Transverse colon (tissue), 4 donors: ENCODE data around the gene ATF6.

Experiments
- EP300 ChIP-seq: sonication (generic); formaldehyde crosslinking; IDR thresholded peaks from one replicate; pipeline ENCODE4 v1.6.1; 2017; ENCODE audit warnings: antibody characterized with exemption, low read depth
- POLR2A ChIP-seq: fragments of 450-650 bp; IDR thresholded peaks from one replicate; pipeline ENCODE4 v1.6.1; 2016; ENCODE audit warnings: antibody characterized with exemption, mild to moderate bottlenecking, moderate library complexity
- POLR2AphosphoS5 ChIP-seq, 3 donors: sonication (generic); formaldehyde crosslinking; IDR thresholded peaks; one replicate each; pipeline ENCODE4 v1.6.1; 2016; ENCODE audit warnings: antibody characterized with exemption in 3 of 3
- TF ChIP-seq, protein P1 (sequence below), 5 experiments: fragments of 200-600 bp in 3 of 5; fragments of 450-650 bp in 2 of 5; sonication (generic) in 3 of 5; IDR thresholded peaks; 1 replicate in 2 of 5; 2 replicates in 3 of 5; pipeline ENCODE4 v1.5.1; 2016 to 2017; ENCODE audit warnings: antibody characterized with exemption in 5 of 5, inconsistent platforms in 3 of 5, mild to moderate bottlenecking in 2 of 5, moderate library complexity in 1 of 5

DNA sequence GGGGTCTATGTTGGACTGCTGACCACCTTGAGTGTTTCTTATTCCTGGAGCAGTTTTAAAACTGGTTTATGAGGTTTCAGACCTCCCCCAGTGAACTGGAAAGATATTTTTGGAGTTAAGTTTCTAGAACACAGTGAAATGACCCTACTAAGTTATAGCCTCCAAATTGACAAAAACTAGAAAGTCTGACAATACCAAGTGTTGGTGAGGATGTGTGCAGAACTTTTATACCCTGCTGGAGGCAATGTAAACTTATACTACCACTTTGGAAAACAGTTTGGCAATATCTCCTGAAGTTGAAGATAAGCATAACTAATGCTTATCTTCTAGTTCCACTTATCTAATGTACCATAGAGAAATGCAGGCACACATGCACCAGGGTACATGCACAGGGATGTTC is 247.2 kb downstream of the ATF6 start:
- no peak for TF ChIP-seq EP300
- TF ChIP-seq, protein P1, sequence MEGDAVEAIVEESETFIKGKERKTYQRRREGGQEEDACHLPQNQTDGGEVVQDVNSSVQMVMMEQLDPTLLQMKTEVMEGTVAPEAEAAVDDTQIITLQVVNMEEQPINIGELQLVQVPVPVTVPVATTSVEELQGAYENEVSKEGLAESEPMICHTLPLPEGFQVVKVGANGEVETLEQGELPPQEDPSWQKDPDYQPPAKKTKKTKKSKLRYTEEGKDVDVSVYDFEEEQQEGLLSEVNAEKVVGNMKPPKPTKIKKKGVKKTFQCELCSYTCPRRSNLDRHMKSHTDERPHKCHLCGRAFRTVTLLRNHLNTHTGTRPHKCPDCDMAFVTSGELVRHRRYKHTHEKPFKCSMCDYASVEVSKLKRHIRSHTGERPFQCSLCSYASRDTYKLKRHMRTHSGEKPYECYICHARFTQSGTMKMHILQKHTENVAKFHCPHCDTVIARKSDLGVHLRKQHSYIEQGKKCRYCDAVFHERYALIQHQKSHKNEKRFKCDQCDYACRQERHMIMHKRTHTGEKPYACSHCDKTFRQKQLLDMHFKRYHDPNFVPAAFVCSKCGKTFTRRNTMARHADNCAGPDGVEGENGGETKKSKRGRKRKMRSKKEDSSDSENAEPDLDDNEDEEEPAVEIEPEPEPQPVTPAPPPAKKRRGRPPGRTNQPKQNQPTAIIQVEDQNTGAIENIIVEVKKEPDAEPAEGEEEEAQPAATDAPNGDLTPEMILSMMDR (IDR thresholded peaks at IDR 0.05) = no peak
- no peak for TF ChIP-seq POLR2A
- no peak for TF ChIP-seq POLR2AphosphoS5 (IDR thresholded peaks at IDR 0.05)
